Middle frontal gyrus (tissue), 1 donor: ENCODE data around the gene SPOCK1.
"Not testable (repeated sequence)": the region's sequence is repeated elsewhere in the genome, so short reads cannot be mapped to it uniquely, and the experiment has no call there.

ENCODE experiments used
- DNase-seq: peaks from one replicate; pipeline ENCODE4 v3.0.0-alpha.2; 2015; ENCODE audit warnings: low spot score; ENCODE audit errors: extremely low spot score

The SPOCK1 gene

GRCh38 chr5:137395011-137395755, 103.9 kb downstream of the SPOCK1 start:
- no peak for DNase-seq

GRCh38 chr5:137394380-137394779, 104.7 kb downstream of the SPOCK1 start:
- no peak for DNase-seq

- DNase-seq, result no peak
Observed at GRCh38 chr5:137393196-137393993, 105.7 kb downstream of the SPOCK1 start.

- DNase-seq, result no peak
Observed at GRCh38 chr5:137392261-137392660, 106.9 kb downstream of the SPOCK1 start.

GRCh38 chr5:137391044-137391443, 108.1 kb downstream of the SPOCK1 start:
- DNase-seq, result not testable (repeated sequence)

- DNase-seq, result no peak
Observed at GRCh38 chr5:137389042-137389441, 110.1 kb downstream of the SPOCK1 start.

GRCh38 chr5:137385064-137385463, 114.1 kb downstream of the SPOCK1 start:
- no peak for DNase-seq

- no peak for DNase-seq
Observed at GRCh38 chr5:137383909-137384308, 115.2 kb downstream of the SPOCK1 start.

GRCh38 chr5:137381555-137381954, 117.6 kb downstream of the SPOCK1 start:
- DNase-seq, result no peak

GRCh38 chr5:137379555-137380286, 119.4 kb downstream of the SPOCK1 start:
- no peak for DNase-seq

- DNase-seq, result no peak
Observed at GRCh38 chr5:137375741-137376526, 123.2 kb downstream of the SPOCK1 start.

- DNase-seq, result no peak
Observed at GRCh38 chr5:137374110-137374714, 124.9 kb downstream of the SPOCK1 start.

GRCh38 chr5:137372773-137373160, 126.4 kb downstream of the SPOCK1 start:
- DNase-seq, result no peak

- no peak for DNase-seq
Observed at GRCh38 chr5:137372016-137372772, 126.9 kb downstream of the SPOCK1 start.

GRCh38 chr5:137370096-137371071, 128.7 kb downstream of the SPOCK1 start:
- DNase-seq, result no peak

GRCh38 chr5:137368651-137369050, 130.5 kb downstream of the SPOCK1 start:
- DNase-seq, result no peak

- DNase-seq, result no peak
Observed at GRCh38 chr5:137367951-137368350, 131.2 kb downstream of the SPOCK1 start.

GRCh38 chr5:137366526-137366925, 132.6 kb downstream of the SPOCK1 start:
- no peak for DNase-seq
